Endothelial cell (in vitro differentiated cells): ENCODE results near the gene FCRL6. TPM values are rescaled to one million over a fixed set of nuclear protein-coding genes. Genes with fewer than 3 reads are reported as not detected.

Experiments
- DNase-seq: peaks from one replicate; pipeline ENCODE4 v3.0.0; 2021; ENCODE audit warnings: low spot score
- H3K27ac Mint-ChIP-seq: one replicate; pipeline ENCODE4 v1.8.0; 2021; ENCODE audit warnings: mixed read lengths, inconsistent platforms; ENCODE audit not compliant: unreplicated experiment
- H3K27me3 Mint-ChIP-seq: one replicate; pipeline ENCODE4 v1.8.0; 2021; ENCODE audit warnings: mild to moderate bottlenecking, moderate library complexity, mixed read lengths, inconsistent platforms; ENCODE audit not compliant: unreplicated experiment
- H3K36me3 Mint-ChIP-seq: one replicate; pipeline ENCODE4 v1.8.0; 2021; ENCODE audit warnings: mild to moderate bottlenecking, low read depth, mixed read lengths, inconsistent platforms; ENCODE audit not compliant: unreplicated experiment
- H3K4me1 Mint-ChIP-seq: one replicate; pipeline ENCODE4 v1.8.0; 2021; ENCODE audit warnings: mild to moderate bottlenecking, mixed read lengths, inconsistent platforms; ENCODE audit not compliant: unreplicated experiment
- H3K4me3 Mint-ChIP-seq: one replicate; pipeline ENCODE4 v1.8.0; 2021; ENCODE audit warnings: mild to moderate bottlenecking, mixed read lengths, inconsistent platforms; ENCODE audit not compliant: unreplicated experiment
- H3K9me3 Mint-ChIP-seq: one replicate; pipeline ENCODE4 v1.8.0; 2021; ENCODE audit warnings: mixed read lengths, inconsistent platforms; ENCODE audit not compliant: unreplicated experiment
- total RNA-seq: library from RNA; stranded (reverse); fragmentation: NEBNext Ultra II Directional; extraction: Animal tissue kit (Norgen Biotek cat#: 25700); gene quantifications from one replicate; pipeline ENCODE4 v1.2.1, GENCODE V29; 2021; ENCODE audit not compliant: unreplicated experiment
- TF ChIP-seq, protein P1 (sequence below): fragments of 200-600 bp; sonication (generic); IDR thresholded peaks from one replicate; pipeline ENCODE4 v1.5.0; 2021; ENCODE audit warnings: antibody characterized with exemption; ENCODE audit not compliant: unreplicated experiment

Gene FCRL6
- total RNA-seq, 1 donor from 2014 or later = not detected

- peaks cover 8% of the 10 kb centered on the region for H3K27me3 Mint-ChIP-seq
- no peak overlapping the region for H3K27ac Mint-ChIP-seq
- H3K4me1 Mint-ChIP-seq = peaks cover 21% of the 10 kb centered on the region
- peaks cover 3% of the 10 kb centered on the region for H3K36me3 Mint-ChIP-seq
- DNase-seq = no peak
- H3K9me3 Mint-ChIP-seq = no peaks in the 10 kb centered on the region
- H3K4me3 Mint-ChIP-seq = no peak overlapping the region
- TF ChIP-seq, protein P1, sequence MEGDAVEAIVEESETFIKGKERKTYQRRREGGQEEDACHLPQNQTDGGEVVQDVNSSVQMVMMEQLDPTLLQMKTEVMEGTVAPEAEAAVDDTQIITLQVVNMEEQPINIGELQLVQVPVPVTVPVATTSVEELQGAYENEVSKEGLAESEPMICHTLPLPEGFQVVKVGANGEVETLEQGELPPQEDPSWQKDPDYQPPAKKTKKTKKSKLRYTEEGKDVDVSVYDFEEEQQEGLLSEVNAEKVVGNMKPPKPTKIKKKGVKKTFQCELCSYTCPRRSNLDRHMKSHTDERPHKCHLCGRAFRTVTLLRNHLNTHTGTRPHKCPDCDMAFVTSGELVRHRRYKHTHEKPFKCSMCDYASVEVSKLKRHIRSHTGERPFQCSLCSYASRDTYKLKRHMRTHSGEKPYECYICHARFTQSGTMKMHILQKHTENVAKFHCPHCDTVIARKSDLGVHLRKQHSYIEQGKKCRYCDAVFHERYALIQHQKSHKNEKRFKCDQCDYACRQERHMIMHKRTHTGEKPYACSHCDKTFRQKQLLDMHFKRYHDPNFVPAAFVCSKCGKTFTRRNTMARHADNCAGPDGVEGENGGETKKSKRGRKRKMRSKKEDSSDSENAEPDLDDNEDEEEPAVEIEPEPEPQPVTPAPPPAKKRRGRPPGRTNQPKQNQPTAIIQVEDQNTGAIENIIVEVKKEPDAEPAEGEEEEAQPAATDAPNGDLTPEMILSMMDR = no peak
These were observed 47.6 kb downstream of the FCRL6 start for GRCh38 chr1:159849626-159850366.

DNA sequence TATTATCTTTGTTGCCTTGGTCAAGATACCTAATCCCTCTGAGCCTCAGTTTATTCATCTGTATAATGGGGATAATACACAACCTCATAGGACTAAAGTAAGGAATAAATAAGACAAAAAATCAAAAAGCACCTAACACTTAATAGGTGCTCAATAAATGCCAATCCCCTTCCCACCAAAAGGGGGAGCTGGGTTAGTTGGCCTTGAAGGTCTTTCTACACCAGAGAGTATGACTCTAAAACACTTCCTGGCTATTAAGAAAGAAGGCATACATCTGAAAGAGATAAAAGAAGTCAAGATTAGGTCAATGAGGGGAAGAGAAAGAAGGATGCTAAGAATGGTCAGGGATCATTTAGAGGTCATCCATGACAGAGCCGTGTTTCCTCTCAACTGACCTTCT, 49.2 kb downstream of the FCRL6 start:
- Mint-ChIP-seq H3K4me1 (peaks cover 22% of the 10 kb centered on the region), H3K9me3 (no peaks in the 10 kb centered on the region), H3K27me3 (peaks cover 15% of the 10 kb centered on the region), H3K36me3 (peaks cover 3% of the 10 kb centered on the region), H3K27ac (no peak overlapping the region), H3K4me3 (no peak overlapping the region)
- no peak for DNase-seq
- TF ChIP-seq, protein P1 = no peak

DNA sequence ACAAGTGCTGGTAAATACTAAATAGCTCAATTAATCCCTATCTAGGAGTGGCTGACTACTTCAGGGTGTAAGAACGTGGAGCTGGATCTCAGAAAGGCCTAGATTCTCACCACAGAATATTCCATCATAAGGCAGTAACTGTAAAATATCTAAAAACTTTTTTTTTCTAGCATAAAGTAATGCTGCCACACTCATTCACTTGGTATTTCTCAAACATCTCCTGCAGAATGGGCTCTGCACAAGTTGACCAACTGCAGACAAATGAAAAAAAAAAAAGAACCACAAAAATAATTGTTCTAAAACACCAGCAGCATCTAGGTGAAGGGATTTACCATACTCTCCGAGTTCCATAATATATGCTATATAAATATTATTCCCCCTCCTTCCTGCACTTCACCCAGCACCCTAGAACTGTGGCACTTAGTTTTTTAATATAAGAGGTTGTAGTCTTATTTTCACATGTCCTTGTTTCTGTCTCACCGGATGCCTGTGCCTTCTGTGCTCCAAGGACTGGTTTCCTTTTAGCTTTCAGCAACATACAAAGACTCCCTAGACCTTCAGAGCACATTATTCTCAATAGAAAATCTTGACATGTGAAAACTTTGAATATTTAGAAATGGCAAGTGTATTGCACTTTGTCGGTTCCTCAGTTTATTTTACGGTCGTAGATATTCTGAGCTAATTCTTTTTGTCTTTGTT, 51.4 kb downstream of the FCRL6 start:
- DNase-seq = no peak
- Mint-ChIP-seq H3K27me3 (peaks cover 13% of the 10 kb centered on the region), H3K4me3 (peak overlapping the region; percentile 89), H3K27ac (no peak overlapping the region), H3K9me3 (no peaks in the 10 kb centered on the region), H3K36me3 (no peaks in the 10 kb centered on the region), H3K4me1 (peaks cover 14% of the 10 kb centered on the region)
- TF ChIP-seq, protein P1 = no peak

DNA sequence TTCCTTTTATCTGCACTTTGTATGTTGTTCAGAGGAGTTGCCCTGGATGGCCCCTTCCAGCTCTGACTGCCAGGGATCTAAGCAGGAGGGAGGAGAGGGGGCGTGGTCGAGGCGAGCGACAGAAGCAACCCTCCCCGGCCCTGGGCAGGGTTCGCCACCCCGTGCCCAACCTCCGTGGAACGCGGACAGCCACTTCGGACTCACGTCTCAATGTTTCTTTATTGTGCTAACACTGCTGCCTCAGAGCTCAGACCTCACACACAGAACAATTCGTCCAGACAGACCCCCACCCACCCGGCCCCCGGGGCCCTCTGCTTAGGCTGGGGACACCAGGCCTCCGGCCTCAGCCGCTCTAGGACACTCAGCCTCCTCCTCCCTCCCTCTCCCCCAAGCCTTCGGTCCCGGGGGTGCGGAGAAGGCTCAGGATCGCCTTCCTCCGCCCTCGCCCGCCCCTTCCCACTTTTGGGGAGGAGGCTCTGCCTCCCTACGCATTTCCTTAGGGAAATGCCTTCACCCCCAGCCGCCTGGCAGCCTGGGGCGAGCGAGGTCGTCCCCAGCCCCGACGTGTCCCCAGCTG, 52.0 kb downstream of the FCRL6 start:
- H3K9me3 Mint-ChIP-seq = no peaks in the 10 kb centered on the region
- peak overlapping the region; percentile 89 for H3K4me3 Mint-ChIP-seq
- peaks cover 13% of the 10 kb centered on the region for H3K27me3 Mint-ChIP-seq
- H3K4me1 Mint-ChIP-seq = peaks cover 12% of the 10 kb centered on the region
- no peak overlapping the region for H3K27ac Mint-ChIP-seq
- peak; percentile 45 for DNase-seq
- TF ChIP-seq, protein P1 = no peak
- H3K36me3 Mint-ChIP-seq = no peaks in the 10 kb centered on the region
